ENCODE measurements around the gene NPSR1.
"Not testable (repeated sequence)": the region's sequence is repeated elsewhere in the genome, so short reads cannot be mapped to it uniquely, and the experiment has no call there.

NPSR1 gene

GRCh38 chr7:34874329-34874728 lies 216.3 kb downstream of the NPSR1 start:
- DNase-seq (ENCODE audit: low read depth in 3 of 3): not testable (repeated sequence)

GRCh38 chr7:34875481-34875880 lies 217.5 kb downstream of the NPSR1 start:
- no peak for DNase-seq (ENCODE audit: low read depth in 3 of 3)

GRCh38 chr7:34878944-34879735 lies 221.1 kb downstream of the NPSR1 start:
- DNase-seq (ENCODE audit: low read depth in 3 of 3): not testable (repeated sequence)

- no peak for DNase-seq (ENCODE audit: low read depth in 3 of 3)
Observed at GRCh38 chr7:34879871-34880270, 221.9 kb downstream of the NPSR1 start.

DNA sequence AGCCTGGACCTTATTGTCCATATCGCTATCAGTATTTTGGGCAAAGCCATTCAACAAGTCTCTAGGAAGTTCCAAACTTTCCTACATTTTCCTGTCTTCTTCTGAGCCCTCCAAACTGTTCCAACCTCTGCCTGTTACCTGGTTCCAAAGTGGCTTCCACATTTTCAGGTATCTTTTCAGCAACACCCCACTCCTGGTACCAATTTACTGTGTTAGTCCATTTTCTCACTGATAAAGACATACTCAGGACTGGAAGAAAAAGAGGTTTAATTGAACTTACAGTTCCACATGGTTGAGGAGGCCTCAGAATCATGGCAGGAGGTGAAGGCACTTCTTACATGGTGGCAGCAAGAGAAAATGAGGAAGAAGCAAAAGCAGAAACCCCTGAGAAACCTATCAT lies 225.8 kb downstream of the NPSR1 start:
- DNase-seq (ENCODE audit: low read depth in 3 of 3): not testable (repeated sequence)

DNA sequence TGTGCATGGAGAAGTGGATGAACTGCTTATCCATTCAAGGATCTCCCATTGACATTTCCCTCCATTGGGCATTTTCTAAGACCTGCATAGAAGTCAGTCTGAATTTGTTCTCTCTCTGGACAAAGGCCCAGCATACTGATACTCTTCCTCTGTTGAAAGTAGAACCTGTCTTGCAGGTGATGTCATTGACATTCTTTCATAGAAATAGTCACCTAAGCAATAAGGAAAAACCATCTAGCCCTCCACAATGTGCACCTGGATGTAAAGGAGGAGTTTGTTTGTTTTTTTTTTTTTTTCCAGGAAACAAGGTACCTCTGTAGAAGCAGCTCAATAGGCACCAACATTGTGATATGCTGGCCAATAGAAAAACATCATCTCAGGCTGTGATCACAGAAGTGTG lies 228.8 kb downstream of the NPSR1 start:
- no peak for DNase-seq (ENCODE audit: low read depth in 3 of 3)

- no peak for DNase-seq (ENCODE audit: low read depth in 3 of 3)
Observed at GRCh38 chr7:34889951-34890350, 231.9 kb downstream of the NPSR1 start.

DNA sequence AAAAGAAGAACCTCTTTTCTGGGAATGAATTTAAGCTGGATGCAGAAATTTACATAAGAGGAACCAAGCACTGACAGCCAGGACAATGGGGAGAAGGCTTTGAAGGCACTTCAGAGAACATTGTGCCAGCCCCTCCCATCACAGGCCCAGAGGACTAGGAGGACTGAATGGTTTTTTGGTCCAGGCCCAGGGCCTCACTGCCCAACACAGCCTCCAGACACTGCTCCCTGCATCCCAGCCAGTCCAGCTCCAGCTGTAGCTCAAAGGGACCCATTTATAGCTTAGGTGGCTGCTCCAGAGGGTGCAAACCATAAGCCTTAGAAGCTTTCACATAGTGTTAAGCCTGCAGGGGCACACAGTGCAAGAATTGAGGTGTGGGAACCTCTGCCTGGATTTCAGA lies 237.2 kb downstream of the NPSR1 start:
- DNase-seq (ENCODE audit: low read depth in 3 of 3): no peak
